Measurements from ENCODE around the gene TLCD1.

TLCD1 gene

GRCh38 chr17:28715217-28715616 lies 10.8 kb downstream of the TLCD1 start:
- FAIRE-seq: no peak

GRCh38 chr17:28714281-28714680 lies 11.8 kb downstream of the TLCD1 start:
- FAIRE-seq (no peak), DNase-seq (ENCODE audit: insufficient read length, low spot score) (no peak)

More at GRCh38 chr17:28715217-28715616, 10.8 kb downstream of the TLCD1 start:
- no peak for DNase-seq (ENCODE audit: insufficient read length, low spot score)

GRCh38 chr17:28712705-28713415 lies 13.2 kb downstream of the TLCD1 start:
- FAIRE-seq (no peak), DNase-seq (ENCODE audit: insufficient read length, low spot score) (no peak)

- DNase-seq (ENCODE audit: insufficient read length, low spot score): no peak
- FAIRE-seq: no peak
Measured at GRCh38 chr17:28712032-28712704, 13.9 kb downstream of the TLCD1 start.

- no peak for DNase-seq (ENCODE audit: insufficient read length, low spot score)
- no peak for FAIRE-seq
Measured at GRCh38 chr17:28711723-28712031, 14.4 kb downstream of the TLCD1 start, which contains the start of gene PROCA1. Gene PROCA1, minus strand, starts transcription at chr17:28711888. Its CDS starts 228 bp downstream, at chr17:28711660.

GRCh38 chr17:28710861-28711722 lies 14.9 kb downstream of the TLCD1 start:
- DNase-seq (ENCODE audit: insufficient read length, low spot score) (peak; percentile 99), FAIRE-seq (peak; percentile 72)

GRCh38 chr17:28707339-28707720 lies 18.7 kb downstream of the TLCD1 start:
- FAIRE-seq: no peak
- no peak for DNase-seq (ENCODE audit: insufficient read length, low spot score)

GRCh38 chr17:28706471-28707338 lies 19.3 kb downstream of the TLCD1 start:
- no peak for DNase-seq (ENCODE audit: insufficient read length, low spot score)

GRCh38 chr17:28705728-28706334 lies 20.2 kb downstream of the TLCD1 start:
- FAIRE-seq: no peak

More at GRCh38 chr17:28706471-28707338, 19.3 kb downstream of the TLCD1 start:
- FAIRE-seq: no peak

GRCh38 chr17:28705074-28705659 lies 20.9 kb downstream of the TLCD1 start:
- FAIRE-seq (no peak), DNase-seq (ENCODE audit: insufficient read length, low spot score) (no peak)

More at GRCh38 chr17:28705728-28706334, 20.2 kb downstream of the TLCD1 start:
- DNase-seq (ENCODE audit: insufficient read length, low spot score): no peak

GRCh38 chr17:28704219-28704858 lies 21.7 kb downstream of the TLCD1 start:
- FAIRE-seq (no peak), DNase-seq (ENCODE audit: insufficient read length, low spot score) (no peak)

- no peak for DNase-seq (ENCODE audit: insufficient read length, low spot score)
- FAIRE-seq: no peak
Measured at GRCh38 chr17:28703552-28704218, 22.3 kb downstream of the TLCD1 start.

GRCh38 chr17:28702752-28703150 lies 23.3 kb downstream of the TLCD1 start:
- DNase-seq (ENCODE audit: insufficient read length, low spot score) (no peak), FAIRE-seq (no peak)

GRCh38 chr17:28702026-28702751 lies 23.8 kb downstream of the TLCD1 start:
- DNase-seq (ENCODE audit: insufficient read length, low spot score) (no peak), FAIRE-seq (no peak)

GRCh38 chr17:28700830-28701492 lies 25.1 kb downstream of the TLCD1 start:
- FAIRE-seq (no peak), DNase-seq (ENCODE audit: insufficient read length, low spot score) (no peak)

- peak; percentile 23 for FAIRE-seq
- no peak for DNase-seq (ENCODE audit: insufficient read length, low spot score)
Measured at GRCh38 chr17:28700278-28700677, 25.8 kb downstream of the TLCD1 start.

GRCh38 chr17:28698253-28698941 lies 27.6 kb downstream of the TLCD1 start:
- FAIRE-seq (no peak), DNase-seq (ENCODE audit: insufficient read length, low spot score) (no peak)

Measured in HTR-8/SVneo (cell line).